ENCODE measurements around the gene LINC01488. TPM values are rescaled to one million over a fixed set of nuclear protein-coding genes. Genes with fewer than 3 reads are reported as not detected.

The LINC01488 gene
- total RNA-seq, 1 experiment from 2014 or later, result not detected

GRCh38 chr11:69521457-69521856, 40.0 kb downstream of the LINC01488 start:
- DNase-seq, result peak; percentile 70
- H3K27me3 ChIP-seq (ENCODE audit: control insufficient read depth, insufficient read depth, low read length), result no peaks in the 10 kb centered on the region
- H3K4me3 ChIP-seq (ENCODE audit: insufficient read depth, low read depth, low read length), result no peak overlapping the region
- H3K36me3 ChIP-seq (replicated peaks; ENCODE audit: control insufficient read depth, insufficient read depth, low read length), result no peaks in the 10 kb centered on the region

DNA sequence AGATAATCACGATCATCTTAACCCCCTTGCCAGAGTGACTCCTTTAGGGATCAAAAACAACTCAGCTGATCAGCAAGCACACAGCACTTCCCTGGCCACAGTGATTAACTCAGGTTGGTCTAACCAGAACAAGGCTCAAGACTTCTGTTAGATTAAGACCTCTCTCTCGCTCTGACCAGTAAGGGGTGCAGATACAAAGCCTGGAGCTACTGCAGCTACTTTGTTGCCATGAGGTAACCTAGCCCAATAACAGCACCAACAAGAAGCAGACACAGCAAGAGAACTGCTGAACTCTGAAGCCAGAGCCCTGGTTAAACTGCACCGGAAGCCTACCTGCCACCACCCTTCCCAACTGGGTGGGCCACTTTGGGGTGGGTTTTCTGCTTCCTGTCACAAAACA, 42.0 kb downstream of the LINC01488 start:
- H3K4me3 ChIP-seq (ENCODE audit: insufficient read depth, low read depth, low read length), result no peak overlapping the region
- no peak for DNase-seq

DNA sequence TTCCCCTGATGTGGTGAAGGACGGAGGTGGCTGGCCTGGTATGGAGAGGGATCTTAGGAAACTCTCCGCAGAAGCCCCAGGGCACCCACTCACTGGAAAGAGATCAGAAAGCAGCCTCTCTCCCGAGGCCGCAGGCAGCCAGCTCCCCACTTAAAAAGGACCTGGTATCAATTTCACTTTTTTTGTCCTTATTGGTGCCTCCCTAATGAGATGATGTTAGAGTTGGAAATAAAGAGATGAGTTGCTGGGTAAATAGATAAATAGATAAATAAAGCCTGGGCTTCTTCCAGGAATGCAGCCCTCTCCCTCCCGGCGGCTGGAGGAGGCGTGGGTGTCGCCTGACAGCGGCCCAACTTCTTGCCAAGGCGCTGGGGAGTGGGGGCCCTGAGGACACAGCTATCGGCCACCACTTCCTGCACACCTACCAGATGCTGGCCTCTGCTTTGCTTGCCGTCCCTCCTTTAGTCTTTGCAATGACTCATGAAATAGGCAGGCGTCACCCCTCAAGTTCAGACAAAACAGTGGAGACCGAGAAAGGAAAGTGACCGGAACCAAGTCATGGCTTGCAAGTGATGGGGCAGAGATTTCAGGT, 42.9 kb downstream of the LINC01488 start:
- no peaks in the 10 kb centered on the region for H3K27me3 ChIP-seq (ENCODE audit: control insufficient read depth, insufficient read depth, low read length)
- DNase-seq, result peak; percentile 51

More for the DNA sequence above, 42.0 kb downstream of the LINC01488 start:
- Histone ChIP-seq H3K36me3 (replicated peaks; ENCODE audit: control insufficient read depth, insufficient read depth, low read length) (no peaks in the 10 kb centered on the region), H3K27me3 (ENCODE audit: control insufficient read depth, insufficient read depth, low read length) (no peaks in the 10 kb centered on the region)

DNA sequence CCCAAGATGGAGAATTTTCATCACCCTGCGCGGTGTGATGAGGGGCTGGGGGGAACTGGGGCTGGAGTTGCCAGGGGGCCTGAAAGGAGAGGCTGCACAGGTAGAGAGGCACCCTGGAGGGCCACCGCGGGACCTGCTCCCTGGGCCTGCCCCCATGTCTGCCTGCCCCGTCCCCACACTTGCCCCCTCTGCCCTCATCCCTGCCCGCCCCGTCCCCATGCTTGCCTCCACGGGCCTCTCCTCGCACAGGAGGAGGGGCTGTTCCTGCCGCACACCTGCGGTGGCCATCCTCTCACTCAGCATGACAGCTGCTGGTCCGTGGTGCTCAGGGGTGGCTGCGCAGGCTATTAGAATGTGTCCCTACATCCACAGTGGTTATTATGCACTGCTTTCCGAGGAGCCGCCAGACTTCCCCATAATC, 43.5 kb downstream of the LINC01488 start:
- no peaks in the 10 kb centered on the region for H3K36me3 ChIP-seq (replicated peaks; ENCODE audit: control insufficient read depth, insufficient read depth, low read length)
- DNase-seq, result peak; percentile 52
- no peak overlapping the region for H3K4me3 ChIP-seq (ENCODE audit: insufficient read depth, low read depth, low read length)
- no peaks in the 10 kb centered on the region for H3K27me3 ChIP-seq (ENCODE audit: control insufficient read depth, insufficient read depth, low read length)

More for the DNA sequence above, 42.9 kb downstream of the LINC01488 start:
- H3K36me3 ChIP-seq (replicated peaks; ENCODE audit: control insufficient read depth, insufficient read depth, low read length), result no peaks in the 10 kb centered on the region
- no peak overlapping the region for H3K4me3 ChIP-seq (ENCODE audit: insufficient read depth, low read depth, low read length)

- peak; percentile 33 for DNase-seq
- Histone ChIP-seq H3K27me3 (ENCODE audit: control insufficient read depth, insufficient read depth, low read length) (no peaks in the 10 kb centered on the region), H3K4me3 (ENCODE audit: insufficient read depth, low read depth, low read length) (no peak overlapping the region), H3K36me3 (replicated peaks; ENCODE audit: control insufficient read depth, insufficient read depth, low read length) (no peaks in the 10 kb centered on the region)
Measured at GRCh38 chr11:69525516-69526452, 44.3 kb downstream of the LINC01488 start.

DNA sequence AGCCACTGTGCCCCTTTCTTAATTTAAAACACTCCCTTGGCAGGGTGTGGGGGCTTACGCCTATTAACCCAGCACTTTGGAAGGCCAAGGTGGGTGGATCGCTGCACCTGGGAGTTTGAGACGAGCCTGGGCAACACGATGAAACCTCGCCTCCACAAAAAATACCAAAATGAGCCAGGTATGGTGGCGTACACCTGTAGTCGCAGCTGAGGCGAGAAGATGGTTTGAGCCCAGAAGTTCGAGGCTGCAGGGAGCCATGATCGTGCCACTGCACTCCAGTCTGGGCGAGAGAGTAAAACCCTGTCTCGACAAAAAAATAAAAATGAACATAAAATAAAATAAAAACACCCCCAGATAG, 45.0 kb downstream of the LINC01488 start:
- Histone ChIP-seq H3K27me3 (ENCODE audit: control insufficient read depth, insufficient read depth, low read length) (no peaks in the 10 kb centered on the region), H3K4me3 (ENCODE audit: insufficient read depth, low read depth, low read length) (no peak overlapping the region), H3K36me3 (replicated peaks; ENCODE audit: control insufficient read depth, insufficient read depth, low read length) (no peaks in the 10 kb centered on the region)
- DNase-seq, result no peak

- DNase-seq, result peak; percentile 29
- Histone ChIP-seq H3K27me3 (ENCODE audit: control insufficient read depth, insufficient read depth, low read length) (no peaks in the 10 kb centered on the region), H3K36me3 (replicated peaks; ENCODE audit: control insufficient read depth, insufficient read depth, low read length) (no peaks in the 10 kb centered on the region), H3K4me3 (ENCODE audit: insufficient read depth, low read depth, low read length) (no peak overlapping the region)
Measured at GRCh38 chr11:69529001-69529400, 47.5 kb downstream of the LINC01488 start.

- Histone ChIP-seq H3K27me3 (ENCODE audit: control insufficient read depth, insufficient read depth, low read length) (no peaks in the 10 kb centered on the region), H3K4me3 (ENCODE audit: insufficient read depth, low read depth, low read length) (no peak overlapping the region), H3K36me3 (replicated peaks; ENCODE audit: control insufficient read depth, insufficient read depth, low read length) (no peaks in the 10 kb centered on the region)
- DNase-seq, result peak; percentile 46
Measured at GRCh38 chr11:69530278-69531070, 49.0 kb downstream of the LINC01488 start.

DNA sequence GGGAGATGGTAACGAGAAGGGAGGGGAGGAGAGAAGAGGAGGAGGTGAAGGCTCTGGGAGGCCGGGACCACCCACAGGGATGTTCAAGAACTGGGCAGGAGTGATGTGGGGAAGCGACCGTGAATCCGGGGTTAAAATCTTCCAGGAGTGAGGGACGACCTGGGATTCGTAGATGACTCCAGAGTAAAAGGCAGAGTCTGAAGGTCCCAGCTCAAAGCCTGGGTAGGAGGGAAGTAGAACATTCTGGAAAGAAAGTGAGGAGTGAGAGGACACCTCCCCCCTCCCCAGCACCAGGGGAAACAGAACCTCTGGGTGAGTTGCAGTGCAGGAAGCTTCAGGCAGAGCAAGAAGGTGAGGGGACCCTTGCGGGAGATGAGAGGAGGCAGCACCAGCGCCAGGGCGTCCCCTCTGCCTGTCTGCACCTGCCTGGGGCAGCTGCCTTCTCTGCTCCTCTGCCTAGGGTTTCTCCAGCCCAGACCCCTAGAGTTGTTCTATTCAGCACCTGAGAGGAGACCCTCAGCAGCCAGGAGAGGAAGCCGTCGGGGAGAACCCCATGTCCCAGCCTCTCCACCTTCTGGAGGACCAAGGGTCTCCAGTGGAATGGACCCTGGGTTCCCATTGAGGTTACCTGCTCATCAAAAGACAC, 49.7 kb downstream of the LINC01488 start:
- peak; percentile 48 for DNase-seq
- no peaks in the 10 kb centered on the region for H3K27me3 ChIP-seq (ENCODE audit: control insufficient read depth, insufficient read depth, low read length)

DNA sequence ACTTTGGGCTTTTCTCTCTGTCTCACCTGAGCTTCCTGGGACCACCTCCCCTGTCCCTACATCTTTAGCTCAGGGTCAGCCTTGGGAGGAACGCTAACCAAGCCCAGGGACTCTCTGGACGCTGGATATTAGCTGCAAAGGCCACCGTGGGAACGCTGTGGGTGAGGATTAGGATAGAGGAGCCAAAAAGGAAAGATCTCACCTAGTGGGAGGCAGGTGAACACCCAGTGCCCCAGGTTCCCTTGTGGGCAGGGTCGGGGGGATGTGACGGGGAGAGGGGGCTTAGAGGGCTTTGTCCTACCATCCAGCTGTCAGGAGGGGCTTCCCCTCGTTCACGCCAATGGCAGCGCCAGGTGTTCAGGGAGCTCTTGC, 50.2 kb downstream of the LINC01488 start:
- H3K4me3 ChIP-seq (ENCODE audit: insufficient read depth, low read depth, low read length), result no peak overlapping the region
- no peaks in the 10 kb centered on the region for H3K36me3 ChIP-seq (replicated peaks; ENCODE audit: control insufficient read depth, insufficient read depth, low read length)
- H3K27me3 ChIP-seq (ENCODE audit: control insufficient read depth, insufficient read depth, low read length), result no peaks in the 10 kb centered on the region
- peak; percentile 38 for DNase-seq

More for the DNA sequence above, 49.7 kb downstream of the LINC01488 start:
- Histone ChIP-seq H3K4me3 (ENCODE audit: insufficient read depth, low read depth, low read length) (no peak overlapping the region), H3K36me3 (replicated peaks; ENCODE audit: control insufficient read depth, insufficient read depth, low read length) (no peaks in the 10 kb centered on the region)

DNA sequence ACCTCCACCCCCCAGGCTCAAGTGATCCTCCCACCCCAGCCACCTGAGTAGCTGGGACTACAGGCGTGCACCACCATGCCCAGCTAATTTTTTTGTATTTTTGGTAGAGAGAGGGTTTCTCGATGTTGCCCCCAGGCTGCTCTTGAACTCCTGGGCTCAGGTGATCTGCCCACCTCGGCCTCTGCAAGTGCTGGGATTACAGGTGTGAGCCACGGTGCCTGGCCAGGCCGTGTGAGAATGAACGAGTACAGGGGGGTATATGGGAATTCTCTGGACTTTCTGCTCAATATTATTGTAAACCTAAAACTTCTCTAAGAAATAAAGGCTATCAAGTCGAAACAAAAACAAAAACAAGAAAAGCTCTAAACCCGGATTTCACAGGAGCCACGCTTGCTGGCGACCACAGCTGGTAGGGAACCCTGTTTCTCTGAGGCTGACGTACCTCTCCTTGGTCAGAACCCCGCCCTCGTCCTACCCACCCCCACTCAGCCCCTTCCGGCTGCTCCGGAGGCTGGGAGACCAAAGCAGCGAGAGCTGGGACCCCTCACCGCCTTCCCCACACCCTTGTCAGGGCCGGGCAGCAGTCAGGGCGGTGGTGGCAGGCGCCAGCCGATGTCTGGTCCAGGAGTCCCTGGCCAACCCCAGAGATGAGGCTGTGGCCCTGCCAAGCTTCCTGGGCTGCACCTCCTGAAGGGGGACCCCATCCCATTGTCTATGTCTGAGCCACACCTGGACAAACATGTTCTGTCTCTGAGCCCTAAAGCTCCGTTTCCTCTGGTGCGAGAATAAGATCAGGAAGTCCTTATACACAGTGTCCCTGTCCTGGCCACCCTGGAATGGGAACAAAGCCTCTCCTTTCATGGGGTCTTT, 52.1 kb downstream of the LINC01488 start:
- no peak for DNase-seq
- Histone ChIP-seq H3K36me3 (replicated peaks; ENCODE audit: control insufficient read depth, insufficient read depth, low read length) (no peaks in the 10 kb centered on the region), H3K4me3 (ENCODE audit: insufficient read depth, low read depth, low read length) (no peak overlapping the region), H3K27me3 (ENCODE audit: control insufficient read depth, insufficient read depth, low read length) (no peaks in the 10 kb centered on the region)

DNA sequence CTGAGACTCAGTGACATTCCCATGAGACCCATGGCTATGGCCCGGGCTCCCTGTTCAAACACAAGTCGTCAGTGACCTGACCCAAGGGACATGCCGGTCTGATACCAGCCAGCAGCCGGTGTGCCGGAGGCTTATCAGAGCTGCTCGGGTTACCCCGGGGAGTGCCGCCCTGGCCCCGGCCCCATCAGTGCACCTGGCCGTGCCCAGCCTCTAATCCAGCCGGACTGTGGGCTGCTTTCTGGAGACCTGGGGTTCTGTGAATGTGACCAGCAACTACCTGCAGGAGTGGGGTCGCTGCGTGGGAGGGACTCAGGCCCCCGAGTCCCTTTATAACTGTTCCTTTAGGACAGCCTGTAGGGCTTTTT, 52.7 kb downstream of the LINC01488 start:
- Histone ChIP-seq H3K36me3 (replicated peaks; ENCODE audit: control insufficient read depth, insufficient read depth, low read length) (no peaks in the 10 kb centered on the region), H3K27me3 (ENCODE audit: control insufficient read depth, insufficient read depth, low read length) (no peaks in the 10 kb centered on the region), H3K4me3 (ENCODE audit: insufficient read depth, low read depth, low read length) (no peak overlapping the region)
- no peak for DNase-seq

GRCh38 chr11:69535908-69536307, 54.4 kb downstream of the LINC01488 start:
- Histone ChIP-seq H3K27me3 (ENCODE audit: control insufficient read depth, insufficient read depth, low read length) (no peaks in the 10 kb centered on the region), H3K4me3 (ENCODE audit: insufficient read depth, low read depth, low read length) (no peak overlapping the region)
- DNase-seq, result no peak

More at GRCh38 chr11:69535908-69536307, 54.4 kb downstream of the LINC01488 start:
- H3K36me3 ChIP-seq (replicated peaks; ENCODE audit: control insufficient read depth, insufficient read depth, low read length), result no peaks in the 10 kb centered on the region

Data from H7 (cell line).